Measurements from ENCODE around the gene GPR180. TPM values are rescaled to one million over a fixed set of nuclear protein-coding genes. Genes with fewer than 3 reads are reported as not detected.

The GPR180 gene
- total and polyA plus RNA-seq, 8 donors: 5.8 to 10.4 (median 7.7) TPM

- H3K9me3 ChIP-seq: no peaks in the 10 kb centered on the region
- TF ChIP-seq, protein P1, sequence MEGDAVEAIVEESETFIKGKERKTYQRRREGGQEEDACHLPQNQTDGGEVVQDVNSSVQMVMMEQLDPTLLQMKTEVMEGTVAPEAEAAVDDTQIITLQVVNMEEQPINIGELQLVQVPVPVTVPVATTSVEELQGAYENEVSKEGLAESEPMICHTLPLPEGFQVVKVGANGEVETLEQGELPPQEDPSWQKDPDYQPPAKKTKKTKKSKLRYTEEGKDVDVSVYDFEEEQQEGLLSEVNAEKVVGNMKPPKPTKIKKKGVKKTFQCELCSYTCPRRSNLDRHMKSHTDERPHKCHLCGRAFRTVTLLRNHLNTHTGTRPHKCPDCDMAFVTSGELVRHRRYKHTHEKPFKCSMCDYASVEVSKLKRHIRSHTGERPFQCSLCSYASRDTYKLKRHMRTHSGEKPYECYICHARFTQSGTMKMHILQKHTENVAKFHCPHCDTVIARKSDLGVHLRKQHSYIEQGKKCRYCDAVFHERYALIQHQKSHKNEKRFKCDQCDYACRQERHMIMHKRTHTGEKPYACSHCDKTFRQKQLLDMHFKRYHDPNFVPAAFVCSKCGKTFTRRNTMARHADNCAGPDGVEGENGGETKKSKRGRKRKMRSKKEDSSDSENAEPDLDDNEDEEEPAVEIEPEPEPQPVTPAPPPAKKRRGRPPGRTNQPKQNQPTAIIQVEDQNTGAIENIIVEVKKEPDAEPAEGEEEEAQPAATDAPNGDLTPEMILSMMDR (IDR thresholded peaks at IDR 0.05): no peak
- ATAC-seq (no peak), DNase-seq (peak in 2 of 4 donors; percentile 33 to 39)
- intact Hi-C loops (cut with DNase I): no loop called here
- no peak overlapping the region for H3K4me3 ChIP-seq
- H3K36me3 ChIP-seq: peaks cover 0 to 8% of the 10 kb centered on the region in 2 donors
- H3K4me1 ChIP-seq: no peaks in the 10 kb centered on the region
- H3K27ac ChIP-seq: no peak overlapping the region
- no peaks in the 10 kb centered on the region for H3K27me3 ChIP-seq
Observed at GRCh38 chr13:94561126-94561525, 40.5 kb upstream of the GPR180 start.

GRCh38 chr13:94567581-94567980 is 34.1 kb upstream of the GPR180 start:
- H3K4me3 ChIP-seq: no peak overlapping the region
- no peaks in the 10 kb centered on the region for H3K4me1 ChIP-seq
- ATAC-seq: no peak
- no peak overlapping the region for H3K27ac ChIP-seq
- DNase-seq: no peak
- intact Hi-C loops (cut with DNase I): no loop called here
- H3K36me3 ChIP-seq: peaks cover 0 to 44% of the 10 kb centered on the region in 2 donors
- H3K27me3 ChIP-seq: no peaks in the 10 kb centered on the region
- no peaks in the 10 kb centered on the region for H3K9me3 ChIP-seq
- TF ChIP-seq, protein P1 (IDR thresholded peaks at IDR 0.05): no peak

DNA sequence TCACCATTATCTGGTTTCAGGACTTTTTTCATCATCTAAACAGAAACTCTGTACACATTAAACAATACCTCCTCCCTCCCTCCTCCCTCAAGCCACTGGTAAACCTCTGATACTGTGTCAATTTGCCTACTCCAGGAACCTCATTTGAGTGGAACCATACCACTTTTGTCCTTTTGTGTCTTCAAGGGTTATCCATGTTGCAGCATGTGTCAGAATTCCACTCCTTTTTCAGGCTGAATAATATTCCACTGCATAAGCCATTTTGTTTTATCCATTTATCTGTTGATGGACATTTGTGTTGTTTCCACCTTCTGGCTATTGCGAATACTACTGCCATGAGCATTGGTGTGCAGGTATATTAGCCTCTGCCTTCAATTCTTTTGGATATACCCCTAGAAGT is 33.2 kb upstream of the GPR180 start:
- Histone ChIP-seq H3K4me1 (no peaks in the 10 kb centered on the region), H3K36me3 (peaks cover 3 to 45% of the 10 kb centered on the region in 2 donors), H3K27ac (no peak overlapping the region), H3K4me3 (no peak overlapping the region), H3K9me3 (no peaks in the 10 kb centered on the region), H3K27me3 (no peaks in the 10 kb centered on the region)
- DNase-seq: no peak
- intact Hi-C loops (cut with DNase I): no loop called here
- TF ChIP-seq, protein P1 (IDR thresholded peaks at IDR 0.05): no peak
- no peak for ATAC-seq

- H3K36me3 ChIP-seq: peaks cover 6 to 55% of the 10 kb centered on the region in 2 donors
- TF ChIP-seq, protein P1 (IDR thresholded peaks at IDR 0.05): no peak
- H3K9me3 ChIP-seq: no peaks in the 10 kb centered on the region
- DNase-seq (no peak), ATAC-seq (no peak)
- H3K27me3 ChIP-seq: no peaks in the 10 kb centered on the region
- intact Hi-C loops (cut with DNase I): no loop called here
- no peak overlapping the region for H3K4me3 ChIP-seq
- H3K27ac ChIP-seq: no peak overlapping the region
- H3K4me1 ChIP-seq: no peaks in the 10 kb centered on the region
Observed at GRCh38 chr13:94569615-94570014, 32.0 kb upstream of the GPR180 start.

DNA sequence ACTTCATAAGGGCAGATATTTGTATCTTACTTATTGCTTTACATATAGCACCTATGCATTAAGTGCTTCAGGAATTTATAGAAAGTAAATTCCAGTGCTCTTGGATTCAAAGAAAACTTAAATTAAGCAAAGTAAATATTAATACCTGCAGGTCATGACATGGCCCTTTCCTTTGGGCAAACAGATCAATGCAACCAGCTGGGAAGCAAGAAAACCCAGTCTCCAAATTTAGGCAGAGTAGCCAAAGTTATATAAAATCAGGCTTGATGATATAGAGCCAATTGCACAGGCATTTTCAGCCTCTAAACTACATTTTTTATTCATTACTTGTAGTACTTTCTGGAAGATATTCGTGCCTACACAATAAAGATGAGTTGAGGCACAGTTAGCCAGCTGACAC is 22.6 kb upstream of the GPR180 start:
- ATAC-seq (no peak), DNase-seq (no peak)
- H3K27me3 ChIP-seq: no peaks in the 10 kb centered on the region
- TF ChIP-seq, protein P1 (IDR thresholded peaks at IDR 0.05): no peak
- no peaks in the 10 kb centered on the region for H3K9me3 ChIP-seq
- no peaks in the 10 kb centered on the region for H3K4me1 ChIP-seq
- H3K4me3 ChIP-seq: no peak overlapping the region
- H3K36me3 ChIP-seq: peaks cover 0 to 99% of the 10 kb centered on the region in 2 donors
- intact Hi-C loops (cut with DNase I): no loop called here
- H3K27ac ChIP-seq: no peak overlapping the region
